Esophagus muscularis mucosa (tissue), 3 donors: ENCODE results near the gene FRMD4A.

Source experiments
- POLR2A ChIP-seq: fragments of 450-650 bp; IDR thresholded peaks from one replicate; pipeline ENCODE4 v1.6.1; 2017; ENCODE audit warnings: antibody characterized with exemption, moderate library complexity, mild to moderate bottlenecking, low read depth
- POLR2AphosphoS5 ChIP-seq, 2 donors: sonication (generic); formaldehyde crosslinking; IDR thresholded peaks; one replicate each; pipeline ENCODE4 v1.6.1; 2017; ENCODE audit warnings: antibody characterized with exemption in 2 of 2
- TF ChIP-seq, protein P1 (sequence below), 3 experiments: fragments of 200-600 bp in 2 of 3; fragments of 450-650 bp in 1 of 3; sonication (generic) in 2 of 3; IDR thresholded peaks; one replicate each; pipeline ENCODE4 v1.5.1; 2017 to 2019; ENCODE audit warnings: antibody characterized with exemption in 3 of 3, mild to moderate bottlenecking in 2 of 3, moderate library complexity in 1 of 3

DNA sequence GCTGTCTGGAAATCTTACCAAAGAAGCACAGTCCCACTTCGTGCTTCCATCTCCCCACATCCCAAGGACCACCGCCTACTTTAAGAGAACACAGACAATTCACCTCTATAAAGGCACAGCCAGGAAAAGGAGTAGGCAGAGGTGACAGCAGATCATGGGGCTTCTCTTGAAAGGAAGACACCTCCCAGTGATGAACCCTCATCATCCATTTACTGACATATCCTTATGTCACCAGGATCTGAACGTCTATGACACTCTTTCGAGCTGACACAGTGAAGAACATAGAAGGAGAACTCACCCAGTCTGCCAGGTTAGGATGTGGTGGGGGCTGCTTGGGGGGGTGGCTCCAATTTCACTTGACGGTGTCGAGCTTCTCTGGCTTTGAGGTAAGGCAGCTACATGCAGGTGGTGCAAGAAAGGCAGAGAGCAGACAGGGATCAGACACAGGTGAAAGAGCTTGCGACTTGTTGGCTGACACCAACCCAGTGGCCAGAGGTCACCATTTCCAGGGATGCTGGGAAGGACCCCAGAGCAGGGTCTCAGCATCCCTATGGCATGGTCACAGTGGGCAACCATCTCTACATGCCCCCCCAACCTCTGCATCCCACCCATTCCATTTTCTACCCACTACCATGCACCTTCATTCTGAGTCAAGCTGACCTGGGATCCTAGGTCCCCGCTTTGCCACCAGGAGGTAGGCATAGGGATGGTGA lies 676.5 kb downstream of the FRMD4A start:
- TF ChIP-seq, protein P1, sequence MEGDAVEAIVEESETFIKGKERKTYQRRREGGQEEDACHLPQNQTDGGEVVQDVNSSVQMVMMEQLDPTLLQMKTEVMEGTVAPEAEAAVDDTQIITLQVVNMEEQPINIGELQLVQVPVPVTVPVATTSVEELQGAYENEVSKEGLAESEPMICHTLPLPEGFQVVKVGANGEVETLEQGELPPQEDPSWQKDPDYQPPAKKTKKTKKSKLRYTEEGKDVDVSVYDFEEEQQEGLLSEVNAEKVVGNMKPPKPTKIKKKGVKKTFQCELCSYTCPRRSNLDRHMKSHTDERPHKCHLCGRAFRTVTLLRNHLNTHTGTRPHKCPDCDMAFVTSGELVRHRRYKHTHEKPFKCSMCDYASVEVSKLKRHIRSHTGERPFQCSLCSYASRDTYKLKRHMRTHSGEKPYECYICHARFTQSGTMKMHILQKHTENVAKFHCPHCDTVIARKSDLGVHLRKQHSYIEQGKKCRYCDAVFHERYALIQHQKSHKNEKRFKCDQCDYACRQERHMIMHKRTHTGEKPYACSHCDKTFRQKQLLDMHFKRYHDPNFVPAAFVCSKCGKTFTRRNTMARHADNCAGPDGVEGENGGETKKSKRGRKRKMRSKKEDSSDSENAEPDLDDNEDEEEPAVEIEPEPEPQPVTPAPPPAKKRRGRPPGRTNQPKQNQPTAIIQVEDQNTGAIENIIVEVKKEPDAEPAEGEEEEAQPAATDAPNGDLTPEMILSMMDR (IDR thresholded peaks at IDR 0.05) = no peak
- no peak for TF ChIP-seq POLR2A
- no peak for TF ChIP-seq POLR2AphosphoS5 (IDR thresholded peaks at IDR 0.05)
